SK-N-MC (cell line): ENCODE data around the gene PAFAH1B1.

ENCODE experiments used
- EZH2 ChIP-seq: fragments of 200-600 bp; sonication (generic); IDR thresholded peaks from one replicate; pipeline ENCODE4 v1.6.1; 2017; ENCODE audit warnings: antibody characterized with exemption
- FOXP2 ChIP-seq: optimal IDR thresholded peaks from 2 replicates; pipeline ENCODE3; 2011; ENCODE audit warnings: mild to moderate bottlenecking, moderate library complexity; ENCODE audit not compliant: insufficient read depth; ENCODE audit errors: extremely low read length, control extremely low read depth
- POLR2AphosphoS5 ChIP-seq: IDR thresholded peaks from 2 replicates; pipeline ENCODE4 v1.6.1; 2012; ENCODE audit warnings: mild to moderate bottlenecking, low read depth, low read length, borderline replicate concordance

- TF ChIP-seq POLR2AphosphoS5 (no peak), EZH2 (no peak), FOXP2 (no peak)
Measured at GRCh38 chr17:2730764-2731353, 137.4 kb downstream of the PAFAH1B1 start.
